Measurements from ENCODE around the gene RESP18.

DNA sequence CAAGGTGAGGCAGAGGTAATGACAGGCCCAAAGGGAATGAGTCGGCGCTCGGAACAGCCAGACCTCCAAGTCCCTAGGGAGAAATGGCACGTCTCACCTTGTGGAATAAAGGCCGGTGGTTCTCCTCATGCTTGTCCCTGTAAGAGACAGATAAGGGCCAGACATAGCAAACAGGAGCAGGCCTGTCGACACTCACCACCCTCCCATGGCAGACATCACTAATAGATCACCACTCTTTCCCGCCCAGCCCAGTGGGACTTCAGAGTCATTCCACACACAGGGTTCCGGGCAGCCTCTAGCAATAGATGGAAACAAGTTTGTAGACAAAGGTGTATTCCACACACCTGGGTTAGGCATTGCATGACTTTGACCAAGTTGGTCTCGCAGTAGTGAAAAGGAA, 48.9 kb upstream of the RESP18 start:
- TF ChIP-seq, protein P1, sequence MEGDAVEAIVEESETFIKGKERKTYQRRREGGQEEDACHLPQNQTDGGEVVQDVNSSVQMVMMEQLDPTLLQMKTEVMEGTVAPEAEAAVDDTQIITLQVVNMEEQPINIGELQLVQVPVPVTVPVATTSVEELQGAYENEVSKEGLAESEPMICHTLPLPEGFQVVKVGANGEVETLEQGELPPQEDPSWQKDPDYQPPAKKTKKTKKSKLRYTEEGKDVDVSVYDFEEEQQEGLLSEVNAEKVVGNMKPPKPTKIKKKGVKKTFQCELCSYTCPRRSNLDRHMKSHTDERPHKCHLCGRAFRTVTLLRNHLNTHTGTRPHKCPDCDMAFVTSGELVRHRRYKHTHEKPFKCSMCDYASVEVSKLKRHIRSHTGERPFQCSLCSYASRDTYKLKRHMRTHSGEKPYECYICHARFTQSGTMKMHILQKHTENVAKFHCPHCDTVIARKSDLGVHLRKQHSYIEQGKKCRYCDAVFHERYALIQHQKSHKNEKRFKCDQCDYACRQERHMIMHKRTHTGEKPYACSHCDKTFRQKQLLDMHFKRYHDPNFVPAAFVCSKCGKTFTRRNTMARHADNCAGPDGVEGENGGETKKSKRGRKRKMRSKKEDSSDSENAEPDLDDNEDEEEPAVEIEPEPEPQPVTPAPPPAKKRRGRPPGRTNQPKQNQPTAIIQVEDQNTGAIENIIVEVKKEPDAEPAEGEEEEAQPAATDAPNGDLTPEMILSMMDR (conservative IDR thresholded peaks at IDR 0.05; ENCODE audit: low read length) = no peak
- no peak for TF ChIP-seq EZH2phosphoT487 (IDR thresholded peaks at IDR 0.05; ENCODE audit: borderline replicate concordance, low read depth, low read length)
